Activated CD8-positive, alpha-beta memory T cell treated with anti-CD3 and anti-CD28 coated beads, Interleukin-2, amount 50 U/mL, for 48 hours (primary cell): ENCODE results near the gene C2CD5.

Experiments used
- DNase-seq: peaks from one replicate; pipeline ENCODE4 v3.0.0-alpha.2; 2020

Gene C2CD5

GRCh38 chr12:22413592-22413991 is 130.8 kb downstream of the C2CD5 start:
- no peak for DNase-seq

DNA sequence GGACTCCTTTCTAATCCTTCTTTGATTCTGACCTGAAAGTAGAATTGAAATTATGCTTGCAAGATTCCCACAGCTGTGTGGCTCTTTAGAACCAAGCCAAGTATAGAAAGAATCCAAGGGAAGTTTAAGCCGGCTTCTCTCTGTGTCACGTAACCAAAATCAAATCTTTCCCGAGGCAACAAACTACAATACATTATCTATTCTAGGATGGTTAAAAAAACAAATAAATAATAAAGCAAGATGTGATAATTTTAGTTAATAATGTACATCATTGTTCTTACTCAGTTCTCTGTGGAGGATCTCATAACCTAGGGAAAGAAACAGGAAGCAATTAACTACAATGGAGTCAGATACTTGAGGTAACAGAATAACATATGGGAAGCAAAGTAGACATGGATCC is 131.8 kb downstream of the C2CD5 start:
- no peak for DNase-seq

GRCh38 chr12:22410486-22410885 is 133.9 kb downstream of the C2CD5 start:
- no peak for DNase-seq

- no peak for DNase-seq
Observed at GRCh38 chr12:22409377-22410164, 134.8 kb downstream of the C2CD5 start.

GRCh38 chr12:22408610-22409376 is 135.5 kb downstream of the C2CD5 start:
- DNase-seq, result no peak

DNA sequence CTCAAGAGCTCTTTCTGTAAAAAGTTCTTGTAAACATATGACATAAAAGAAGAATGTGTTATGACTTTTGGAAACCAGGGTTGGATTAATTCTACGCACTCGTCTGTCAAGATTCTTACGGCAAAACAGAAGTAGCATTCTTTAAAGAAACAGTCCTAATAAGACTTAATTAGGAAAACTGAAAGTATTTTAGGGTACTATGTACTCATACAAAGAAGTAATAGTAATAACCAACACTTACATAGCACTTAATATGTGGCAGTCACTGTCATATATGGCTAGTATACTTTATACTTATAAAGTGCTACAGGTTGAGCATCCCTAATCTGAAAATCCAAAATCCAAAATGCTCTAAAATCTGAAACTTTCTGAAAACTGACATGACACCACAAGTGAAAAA is 136.9 kb downstream of the C2CD5 start:
- DNase-seq, result no peak

- DNase-seq, result no peak
Observed at GRCh38 chr12:22406627-22407026, 137.7 kb downstream of the C2CD5 start.

DNA sequence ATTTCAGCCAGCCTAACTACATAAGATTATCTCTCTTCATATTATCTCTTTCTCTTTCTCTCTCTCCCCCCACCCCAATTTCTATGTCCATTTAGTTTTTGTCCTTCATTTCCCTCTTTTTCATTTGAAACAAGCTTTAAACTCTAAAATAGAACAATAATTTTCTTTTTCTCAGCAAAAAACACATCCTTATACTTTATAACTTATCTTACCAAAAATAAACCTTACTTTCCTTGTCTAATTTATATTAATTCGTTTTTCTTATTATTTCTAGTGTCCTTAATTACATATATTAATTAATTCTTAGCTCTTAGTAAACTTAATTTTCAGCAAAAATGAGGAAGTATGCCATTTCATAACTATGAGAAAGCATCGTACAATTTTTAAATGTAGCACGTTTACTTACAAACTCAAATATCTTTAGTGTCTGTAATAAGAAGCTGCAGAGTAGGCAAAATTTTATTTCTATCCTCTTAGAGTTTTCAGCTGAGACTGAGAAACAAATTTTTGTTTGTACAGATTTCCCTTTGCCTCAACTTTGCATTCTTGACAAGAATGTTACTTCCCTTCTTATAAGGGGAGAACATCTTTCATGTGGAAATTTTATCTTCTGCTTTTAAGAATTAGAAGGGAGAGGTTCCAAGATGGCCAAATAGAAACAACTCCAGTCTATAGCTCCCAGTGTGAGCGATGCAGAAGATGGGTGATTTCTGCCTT is 144.7 kb downstream of the C2CD5 start:
- no peak for DNase-seq
